Kidney glomerular epithelial cell (primary cell): Measurements from ENCODE around the gene EHMT2.
"Not testable (repeated sequence)": the region's sequence is repeated elsewhere in the genome, so short reads cannot be mapped to it uniquely, and the experiment has no call there.

Experiments used
- DNase-seq: peaks from one replicate; lab custom pipeline; 2025; lab: John Stamatoyannopoulos, UW

The EHMT2 gene

GRCh38 chr6:31915351-31915750, 17.9 kb upstream of the EHMT2 start:
- DNase-seq: no peak

- DNase-seq: no peak
Observed at GRCh38 chr6:31911826-31912585, 14.5 kb upstream of the EHMT2 start.

- not testable (repeated sequence) for DNase-seq
Observed at GRCh38 chr6:31909298-31909697, 11.8 kb upstream of the EHMT2 start.

GRCh38 chr6:31908791-31909190, 11.3 kb upstream of the EHMT2 start:
- DNase-seq: peak; percentile 26

DNA sequence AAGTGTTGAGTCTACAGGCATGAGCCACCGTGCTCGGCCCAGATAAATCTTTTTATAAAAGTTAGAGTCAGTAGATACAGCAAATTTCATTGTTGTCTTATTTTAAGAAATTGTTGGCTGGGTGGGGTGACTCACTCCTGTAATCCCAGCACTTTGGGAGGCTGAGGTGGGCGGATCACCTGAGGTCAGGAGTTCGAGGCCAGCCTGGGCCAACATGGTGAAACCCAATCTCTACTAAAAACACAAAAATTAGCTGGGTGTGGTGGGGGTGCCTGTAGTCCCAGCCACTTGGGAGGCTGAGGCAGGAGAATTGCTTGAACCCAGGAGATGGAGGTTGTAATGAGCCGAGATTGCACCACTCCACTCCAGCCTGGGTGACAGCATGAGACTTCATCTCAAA, 10.8 kb upstream of the EHMT2 start:
- not testable (repeated sequence) for DNase-seq

GRCh38 chr6:31907158-31907813, 9.8 kb upstream of the EHMT2 start:
- DNase-seq: peak; percentile 79

DNA sequence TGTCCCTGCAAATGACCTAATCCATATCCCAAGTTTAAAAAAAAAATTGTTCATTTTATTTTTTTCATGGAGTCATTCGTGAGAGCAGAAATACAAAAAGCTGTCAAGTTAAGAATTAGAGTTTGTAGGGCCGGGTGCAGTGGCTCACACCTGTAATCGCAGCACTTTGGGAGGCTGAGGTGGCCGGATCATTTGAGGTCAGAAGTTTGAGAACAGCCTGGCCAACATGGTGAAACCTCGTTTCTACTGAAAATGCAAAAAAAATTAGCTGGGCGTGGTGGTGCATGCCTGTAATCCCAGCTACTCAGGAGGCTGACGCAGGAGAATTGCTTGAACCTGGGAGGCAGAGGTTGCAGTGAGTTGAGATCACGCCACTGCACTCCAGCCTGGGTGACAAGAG, 9.2 kb upstream of the EHMT2 start:
- not testable (repeated sequence) for DNase-seq

DNA sequence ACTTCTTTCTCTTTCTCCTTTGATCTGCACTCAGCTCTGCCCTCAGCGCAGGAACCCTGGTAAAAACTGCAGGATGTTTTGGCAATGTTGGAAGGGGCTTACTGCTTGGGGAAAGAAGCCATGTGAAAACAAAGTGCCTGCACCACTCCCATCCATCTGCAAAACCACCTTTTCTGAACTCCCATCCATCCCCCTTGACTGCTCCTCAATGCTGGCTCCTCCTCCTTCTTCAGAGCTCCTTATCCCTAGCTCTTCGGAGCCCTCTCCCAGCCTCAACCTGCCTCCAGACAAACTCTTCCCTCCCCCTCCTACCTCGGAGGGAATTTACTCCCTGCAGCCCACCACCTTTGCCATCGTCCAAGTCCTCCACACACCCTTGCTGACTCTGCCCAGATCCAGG, 8.6 kb upstream of the EHMT2 start:
- no peak for DNase-seq

- DNase-seq: no peak
Observed at GRCh38 chr6:31905041-31905440, 7.5 kb upstream of the EHMT2 start.

GRCh38 chr6:31903957-31904356, 6.5 kb upstream of the EHMT2 start:
- DNase-seq: no peak

DNA sequence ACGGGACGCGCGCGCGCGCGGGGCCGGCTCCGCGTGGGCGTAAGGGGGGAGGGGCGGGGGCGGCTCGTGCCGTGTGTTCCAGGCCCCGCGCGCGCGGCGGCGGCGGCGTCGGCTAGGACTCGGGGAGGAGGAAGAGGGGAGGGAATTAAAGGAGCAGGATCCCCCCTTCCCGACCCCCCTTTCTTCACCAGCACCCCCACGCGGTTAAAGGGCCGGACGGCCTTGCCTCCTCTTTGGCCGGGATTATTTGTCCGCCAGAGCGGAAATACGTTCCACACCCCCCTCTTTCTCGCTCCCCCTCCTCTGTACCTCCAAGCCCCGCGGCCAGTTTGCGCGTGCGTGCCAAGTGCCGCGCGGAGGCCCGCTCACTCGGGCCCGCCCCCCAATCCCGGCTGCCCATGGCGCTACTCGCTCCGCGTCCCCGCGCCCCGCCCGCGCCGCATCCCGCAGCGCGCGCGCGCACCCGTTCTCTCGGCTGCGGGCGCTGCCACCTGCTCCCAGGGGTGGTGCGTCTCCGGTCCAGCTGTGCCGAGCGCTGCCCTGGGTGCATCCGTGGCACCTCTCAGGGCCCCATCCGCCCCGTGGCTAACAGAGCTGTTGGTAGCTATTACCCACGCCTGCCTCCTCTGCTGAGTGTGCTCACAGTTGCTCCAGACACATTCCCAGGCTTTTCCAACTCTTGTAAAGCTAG, 4.6 kb upstream of the EHMT2 start, which contains the start of gene ZBTB12:
Gene ZBTB12, minus strand, starts transcription at position 134 of the 691 bp plus-strand sequence. CDS start 781 bp downstream, outside the sequence.
- DNase-seq: peak; percentile 78

GRCh38 chr6:31901415-31901952, 4.0 kb upstream of the EHMT2 start:
- no peak for DNase-seq

DNA sequence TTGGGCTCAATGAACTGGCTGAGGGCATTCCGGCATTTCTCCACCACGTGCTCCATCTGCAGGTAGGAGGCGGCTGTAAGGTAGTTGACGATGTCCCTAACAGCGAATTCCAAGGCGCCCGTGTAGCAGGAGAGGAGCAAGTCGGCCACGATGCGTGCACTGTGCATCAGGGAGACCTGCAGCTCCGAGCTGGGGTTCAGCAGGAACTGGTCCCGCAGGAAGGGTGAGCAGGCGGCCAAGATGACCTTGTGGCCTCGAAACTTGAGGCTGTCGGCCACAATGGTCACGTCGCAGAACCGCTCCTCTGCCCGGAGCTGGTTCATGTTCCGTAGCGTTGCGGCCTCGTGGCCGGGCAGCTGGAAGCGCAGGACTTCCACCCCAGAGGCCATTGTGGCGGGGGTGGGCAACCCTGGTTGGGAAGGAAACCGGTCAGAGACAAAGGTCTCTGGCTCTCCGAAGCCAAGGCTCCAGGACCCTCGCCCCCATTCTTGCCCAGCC, 3.5 kb upstream of the EHMT2 start:
- no peak for DNase-seq

GRCh38 chr6:31899882-31900722, 2.6 kb upstream of the EHMT2 start:
- no peak for DNase-seq

DNA sequence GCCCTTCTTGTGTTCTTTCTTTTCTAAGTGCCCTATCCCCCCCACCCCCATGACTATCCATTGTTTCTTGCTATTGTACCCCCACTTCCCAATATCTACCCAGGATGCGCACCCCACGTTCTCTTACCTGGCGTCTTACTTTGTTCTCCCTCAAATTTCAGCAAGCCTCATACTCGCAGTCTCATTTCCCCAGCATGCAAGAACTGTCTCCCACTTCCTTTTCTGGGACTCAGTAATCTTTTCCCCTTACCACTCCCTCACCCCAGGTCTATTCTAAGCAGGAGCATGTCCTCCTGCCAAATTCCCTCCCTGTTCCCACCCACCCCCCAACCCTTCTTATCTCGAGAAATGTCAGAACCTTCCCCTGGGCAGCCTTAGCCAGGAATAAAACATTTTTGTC, 1.7 kb upstream of the EHMT2 start:
- DNase-seq: no peak

DNA sequence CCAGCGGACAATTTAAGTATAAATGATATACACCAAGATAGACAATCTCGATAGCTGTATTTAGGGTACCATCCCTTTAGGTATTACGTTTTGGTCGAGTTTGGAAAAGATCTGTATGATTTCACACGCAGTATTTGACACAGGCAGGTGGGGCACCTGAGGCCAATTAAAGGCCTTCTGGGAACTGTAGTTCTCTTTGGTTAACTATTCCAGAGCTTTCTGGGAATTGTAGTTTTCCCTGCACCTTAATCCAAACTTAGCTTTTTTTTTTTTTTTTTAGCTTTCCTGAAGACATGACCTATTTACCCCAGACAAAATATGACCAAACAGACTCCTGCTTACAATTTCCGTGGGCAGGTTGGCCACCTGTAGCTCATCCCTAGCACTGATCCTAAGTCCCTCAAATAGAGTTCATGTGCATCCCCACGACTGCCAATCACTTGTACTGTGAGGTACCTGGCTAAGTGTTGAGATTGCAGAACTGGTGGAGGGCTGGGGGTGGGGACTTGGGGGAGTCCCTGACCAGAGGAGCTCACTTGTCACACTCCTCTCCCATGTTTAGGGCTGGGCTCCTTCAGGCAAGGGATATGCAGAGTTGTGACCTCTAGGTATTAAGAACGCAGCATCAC, 999 bp upstream of the EHMT2 start:
- DNase-seq: peak; percentile 40

GRCh38 chr6:31896856-31897611, 464 bp downstream of the EHMT2 start:
- DNase-seq: no peak

DNA sequence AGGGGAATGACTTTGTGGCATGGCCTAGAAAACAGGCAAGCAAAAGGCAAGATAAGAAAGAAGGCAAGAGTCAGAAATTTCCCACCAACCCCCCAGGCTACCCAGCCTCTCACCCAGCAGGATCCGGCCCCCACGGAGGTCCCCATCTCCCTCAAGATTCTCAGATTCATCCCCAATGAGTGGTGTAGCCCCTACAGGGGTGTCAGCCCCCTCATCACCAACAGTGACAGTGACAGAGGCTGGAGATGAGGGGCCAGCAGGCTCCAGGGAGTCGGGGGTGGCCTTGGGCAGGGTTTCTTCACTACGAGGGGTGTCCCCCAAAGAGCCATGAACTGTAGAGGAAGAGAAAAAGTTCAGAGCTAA, 1.0 kb downstream of the EHMT2 start:
- DNase-seq: no peak

DNA sequence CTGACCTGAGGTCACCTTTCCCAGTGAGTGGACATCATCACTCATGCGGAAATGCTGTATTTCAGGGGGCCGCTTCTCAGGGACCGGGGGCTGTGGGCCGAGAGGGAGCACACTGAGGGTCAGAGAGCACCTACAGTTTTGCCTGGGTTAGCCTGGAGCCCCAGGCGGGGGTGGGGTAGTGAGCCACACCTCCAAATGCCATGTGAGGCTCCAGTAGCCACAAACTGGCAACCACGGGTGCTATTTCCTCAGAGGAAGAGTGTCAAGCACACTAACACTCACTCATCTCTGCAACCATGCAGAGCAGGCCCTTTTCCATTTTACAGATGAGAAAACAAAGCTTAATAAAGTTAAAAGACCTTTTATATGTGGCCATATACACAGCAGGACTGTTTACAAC, 4.7 kb downstream of the EHMT2 start:
- DNase-seq: no peak

DNA sequence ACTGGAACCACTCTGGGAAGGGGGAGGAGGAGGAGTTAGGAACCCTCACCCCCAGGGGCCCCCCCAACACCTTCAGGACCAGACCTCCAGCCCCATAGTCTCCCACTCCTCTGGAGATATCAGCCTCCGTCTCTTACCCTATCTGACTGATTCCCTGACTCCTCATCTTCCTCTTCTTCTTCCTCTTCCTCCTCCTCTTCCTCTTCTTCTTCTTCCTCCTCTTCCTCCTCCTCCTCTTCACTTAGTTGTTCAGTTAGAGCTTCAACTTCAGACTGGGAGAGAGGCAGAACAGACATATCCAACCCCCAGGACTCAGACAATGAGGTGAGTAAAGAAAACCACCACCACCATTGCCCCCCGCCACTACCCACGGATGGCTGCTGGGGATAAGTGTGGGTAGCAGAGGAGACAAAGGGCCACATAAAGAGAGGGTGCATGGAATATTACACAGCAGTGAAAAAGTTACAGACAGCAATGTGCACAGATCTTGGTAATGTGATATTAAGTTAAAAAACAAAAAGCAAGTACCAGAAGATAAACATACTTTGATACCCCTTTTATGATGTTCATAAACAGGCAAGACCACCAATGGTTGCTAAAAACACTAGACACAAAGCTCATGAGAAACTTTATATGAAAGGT, 8.0 kb downstream of the EHMT2 start:
- no peak for DNase-seq
